Left colon (tissue), 2 donors: ENCODE results near the gene MITF. TPM values are rescaled to one million over a fixed set of nuclear protein-coding genes. Genes with fewer than 3 reads are reported as not detected.

Source experiments
- ATAC-seq: fragments of 200-7000 bp; cut with Tn5 transposase; one replicate; pipeline ENCODE4 v1.9.1; 2020; ENCODE audit warnings: mild to moderate bottlenecking, moderate library complexity
- DNase-seq, 2 donors: peaks; one replicate each; pipeline ENCODE4 v3.0.0-alpha.2; 2020
- intact Hi-C, 2 donors: fragments of 100-400 bp; cut with DNase I in 1 of 2; cut with micrococcal nuclease in 1 of 2; formaldehyde crosslinking; loops; one replicate each; pipeline versions ENCODE4 v1.11.2 to v1.14.0; 2022; cut with DNase I, micrococcal nuclease
- total RNA-seq, 2 donors: library from RNA; stranded (reverse); fragmentation: NEBNext Ultra II Directional; extraction: Animal tissue kit (Norgen Biotek cat#: 25700); gene quantifications; one replicate each; pipeline ENCODE4 v1.2.1, GENCODE V29; 2021
- donor health status: DM: no; HTN: no; CAD: no.
- donor health status: DM: yes; HTN: yes; CAD: no.

Gene MITF
- total RNA-seq, 2 donors from 2014 or later = 3.6 to 9.3 TPM

DNA sequence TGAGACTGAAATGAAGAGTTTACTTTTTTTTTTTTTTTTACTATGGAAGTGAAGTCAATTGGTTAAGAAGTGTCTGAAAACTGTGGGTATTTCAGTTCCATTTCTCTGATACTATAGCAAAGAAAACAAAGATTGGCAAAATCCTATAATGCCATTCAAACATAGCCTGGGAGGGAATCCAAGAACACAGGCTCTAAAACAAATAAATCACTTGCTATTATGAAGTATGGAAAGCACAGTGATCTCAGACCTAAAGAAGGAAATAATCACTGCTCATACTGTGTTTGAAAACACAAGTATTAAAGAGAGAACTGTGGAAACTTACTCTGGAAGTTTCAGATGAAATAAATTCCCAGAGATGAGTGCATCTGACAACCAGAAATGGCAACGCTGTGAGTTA lies 272.3 kb downstream of the MITF start:
- ATAC-seq (no peak), DNase-seq (no peak)
- intact Hi-C loops = no loop called here
